GM19099 (cell line): Measurements from ENCODE around the gene CHRM3.

Experiments
- POLR2A ChIP-seq: IDR thresholded peaks from 3 replicates; pipeline ENCODE4 v1.6.1; 2011; ENCODE audit warnings: low read depth; ENCODE audit not compliant: insufficient read length; ENCODE audit errors: extremely low read depth

The CHRM3 gene

GRCh38 chr1:239387304-239388158, 1.2 kb downstream of the CHRM3 start:
- no peak for TF ChIP-seq POLR2A

GRCh38 chr1:239388159-239388485, 1.8 kb downstream of the CHRM3 start:
- TF ChIP-seq POLR2A: no peak

- TF ChIP-seq POLR2A: no peak
Observed at GRCh38 chr1:239388578-239388977, 2.2 kb downstream of the CHRM3 start.

- no peak for TF ChIP-seq POLR2A
Observed at GRCh38 chr1:239389703-239390102, 3.3 kb downstream of the CHRM3 start.

- no peak for TF ChIP-seq POLR2A
Observed at GRCh38 chr1:239392271-239392670, 5.9 kb downstream of the CHRM3 start.

GRCh38 chr1:239394107-239394506, 7.7 kb downstream of the CHRM3 start:
- TF ChIP-seq POLR2A: no peak

- TF ChIP-seq POLR2A: no peak
Observed at GRCh38 chr1:239413916-239414315, 27.5 kb downstream of the CHRM3 start.

GRCh38 chr1:239417221-239417620, 30.9 kb downstream of the CHRM3 start:
- TF ChIP-seq POLR2A: no peak

GRCh38 chr1:239417986-239418640, 31.7 kb downstream of the CHRM3 start:
- no peak for TF ChIP-seq POLR2A

- TF ChIP-seq POLR2A: no peak
Observed at GRCh38 chr1:239418681-239419080, 32.3 kb downstream of the CHRM3 start.

- no peak for TF ChIP-seq POLR2A
Observed at GRCh38 chr1:239421811-239422210, 35.4 kb downstream of the CHRM3 start.

GRCh38 chr1:239422818-239423217, 36.5 kb downstream of the CHRM3 start:
- TF ChIP-seq POLR2A: no peak

GRCh38 chr1:239426821-239427475, 40.6 kb downstream of the CHRM3 start:
- TF ChIP-seq POLR2A: no peak

GRCh38 chr1:239427712-239428111, 41.3 kb downstream of the CHRM3 start:
- TF ChIP-seq POLR2A: no peak

- no peak for TF ChIP-seq POLR2A
Observed at GRCh38 chr1:239428120-239428710, 41.8 kb downstream of the CHRM3 start.
